Measurements from ENCODE around the gene CYP21A2.
"Not testable (repeated sequence)": the region's sequence is repeated elsewhere in the genome, so short reads cannot be mapped to it uniquely, and the experiment has no call there.

CYP21A2 gene

GRCh38 chr6:32037598-32038524 is at the start of gene CYP21A2:
TSS of gene CYP21A2 (plus strand) at chr6:32038415. CDS start at chr6:32038423, 8 bp downstream.
- not testable (repeated sequence) for H3K9me3 Mint-ChIP-seq
- H3K27ac Mint-ChIP-seq, result peak within 1 kb of the TSS; percentile 14
- peak; percentile 91 to 92 for ATAC-seq (replicated peaks)

GRCh38 chr6:31989363-31989762 is 48.9 kb upstream of the CYP21A2 start:
- H3K4me3 Mint-ChIP-seq; H3K36me3 Mint-ChIP-seq; ATAC-seq (replicated peaks); H3K27ac Mint-ChIP-seq; H3K4me1 Mint-ChIP-seq; H3K27me3 Mint-ChIP-seq; H3K9me3 Mint-ChIP-seq; DNase-seq: not testable (repeated sequence)

More at GRCh38 chr6:32037598-32038524, at the start of gene CYP21A2:
- H3K4me3 Mint-ChIP-seq, H3K27me3 Mint-ChIP-seq, DNase-seq, H3K36me3 Mint-ChIP-seq: not testable (repeated sequence)
- H3K4me1 Mint-ChIP-seq, result peaks cover 5 to 11% of the 10 kb centered on the region in 2 donors

GRCh38 chr6:31994421-31994820 is 43.8 kb upstream of the CYP21A2 start:
- not testable (repeated sequence) for H3K4me1 Mint-ChIP-seq; DNase-seq; H3K27ac Mint-ChIP-seq; H3K27me3 Mint-ChIP-seq; ATAC-seq (replicated peaks); H3K9me3 Mint-ChIP-seq; H3K4me3 Mint-ChIP-seq; H3K36me3 Mint-ChIP-seq

GRCh38 chr6:31996385-31996784 is 41.8 kb upstream of the CYP21A2 start:
- H3K36me3 Mint-ChIP-seq; ATAC-seq (replicated peaks); H3K9me3 Mint-ChIP-seq; H3K4me3 Mint-ChIP-seq; H3K27me3 Mint-ChIP-seq; H3K4me1 Mint-ChIP-seq; DNase-seq; H3K27ac Mint-ChIP-seq: not testable (repeated sequence)

- not testable (repeated sequence) for H3K27ac Mint-ChIP-seq; ATAC-seq (replicated peaks); H3K4me3 Mint-ChIP-seq; H3K4me1 Mint-ChIP-seq; H3K9me3 Mint-ChIP-seq; H3K36me3 Mint-ChIP-seq; H3K27me3 Mint-ChIP-seq; DNase-seq
These were observed 35.5 kb upstream of the CYP21A2 start for GRCh38 chr6:32002546-32003268.

- not testable (repeated sequence) for H3K4me3 Mint-ChIP-seq; H3K36me3 Mint-ChIP-seq; DNase-seq; H3K9me3 Mint-ChIP-seq; H3K27ac Mint-ChIP-seq; ATAC-seq (replicated peaks); H3K27me3 Mint-ChIP-seq; H3K4me1 Mint-ChIP-seq
These were observed 34.9 kb upstream of the CYP21A2 start for GRCh38 chr6:32003301-32003700.

GRCh38 chr6:32004393-32004792 is 33.8 kb upstream of the CYP21A2 start:
- not testable (repeated sequence) for H3K27me3 Mint-ChIP-seq; H3K4me1 Mint-ChIP-seq; H3K4me3 Mint-ChIP-seq; H3K36me3 Mint-ChIP-seq; H3K9me3 Mint-ChIP-seq; ATAC-seq (replicated peaks); H3K27ac Mint-ChIP-seq; DNase-seq

- H3K27me3 Mint-ChIP-seq, H3K4me3 Mint-ChIP-seq, H3K9me3 Mint-ChIP-seq, H3K36me3 Mint-ChIP-seq, DNase-seq, H3K4me1 Mint-ChIP-seq, H3K27ac Mint-ChIP-seq: not testable (repeated sequence)
- peak; percentile 94 to 95 for ATAC-seq (replicated peaks)
These were observed 33.2 kb upstream of the CYP21A2 start for GRCh38 chr6:32004864-32005537.

GRCh38 chr6:32005538-32005880 is 32.7 kb upstream of the CYP21A2 start:
- not testable (repeated sequence) for DNase-seq; H3K4me3 Mint-ChIP-seq; ATAC-seq (replicated peaks); H3K27me3 Mint-ChIP-seq; H3K36me3 Mint-ChIP-seq; H3K27ac Mint-ChIP-seq; H3K4me1 Mint-ChIP-seq; H3K9me3 Mint-ChIP-seq

GRCh38 chr6:32005991-32006529 is 32.2 kb upstream of the CYP21A2 start:
- H3K4me3 Mint-ChIP-seq; ATAC-seq (replicated peaks); H3K9me3 Mint-ChIP-seq; H3K4me1 Mint-ChIP-seq; H3K36me3 Mint-ChIP-seq; DNase-seq; H3K27ac Mint-ChIP-seq; H3K27me3 Mint-ChIP-seq: not testable (repeated sequence)

- not testable (repeated sequence) for H3K9me3 Mint-ChIP-seq; DNase-seq; H3K27ac Mint-ChIP-seq; H3K27me3 Mint-ChIP-seq; H3K4me3 Mint-ChIP-seq; H3K36me3 Mint-ChIP-seq; H3K4me1 Mint-ChIP-seq; ATAC-seq (replicated peaks)
These were observed 31.1 kb upstream of the CYP21A2 start for GRCh38 chr6:32007086-32007485.

- H3K4me3 Mint-ChIP-seq; H3K27me3 Mint-ChIP-seq; DNase-seq; H3K27ac Mint-ChIP-seq; H3K36me3 Mint-ChIP-seq; ATAC-seq (replicated peaks); H3K4me1 Mint-ChIP-seq; H3K9me3 Mint-ChIP-seq: not testable (repeated sequence)
These were observed 30.2 kb upstream of the CYP21A2 start for GRCh38 chr6:32008037-32008436.

GRCh38 chr6:32008616-32009015 is 29.6 kb upstream of the CYP21A2 start:
- not testable (repeated sequence) for H3K4me1 Mint-ChIP-seq; H3K27ac Mint-ChIP-seq; ATAC-seq (replicated peaks); H3K4me3 Mint-ChIP-seq; DNase-seq; H3K9me3 Mint-ChIP-seq; H3K27me3 Mint-ChIP-seq; H3K36me3 Mint-ChIP-seq

GRCh38 chr6:32009537-32009936 is 28.7 kb upstream of the CYP21A2 start:
- H3K36me3 Mint-ChIP-seq; ATAC-seq (replicated peaks); DNase-seq; H3K27ac Mint-ChIP-seq; H3K9me3 Mint-ChIP-seq; H3K27me3 Mint-ChIP-seq; H3K4me3 Mint-ChIP-seq; H3K4me1 Mint-ChIP-seq: not testable (repeated sequence)

All from stimulated activated naive B cell treated with anti-CD40 and anti-IgM and Interleukin-4, amounts not matched to agents 10 μg/mL and 1 μg/mL and 100 μg/mL, for 72 hours (primary cell).